ENCODE measurements around the gene DUSP1. TPM values are rescaled to one million over a fixed set of nuclear protein-coding genes. Genes with fewer than 3 reads are reported as not detected.
"Not testable (repeated sequence)": the region's sequence is repeated elsewhere in the genome, so short reads cannot be mapped to it uniquely, and the experiment has no call there.

The DUSP1 gene
- total RNA-seq, 1 donor from 2014 or later, result 40.7 TPM

GRCh38 chr5:172816925-172817562 is 46.0 kb upstream of the DUSP1 start:
- no peak for TF ChIP-seq CTCF (IDR thresholded peaks at IDR 0.05; ENCODE audit: unreplicated experiment)
- H3K9me3 Mint-ChIP-seq (ENCODE audit: low read depth), result no peaks in the 10 kb centered on the region
- peaks cover 19% of the 10 kb centered on the region for H3K27me3 Mint-ChIP-seq
- DNase-seq (ENCODE audit: low spot score, unreplicated experiment), result no peak
- no peaks in the 10 kb centered on the region for H3K4me1 Mint-ChIP-seq (ENCODE audit: low read depth)
- no peaks in the 10 kb centered on the region for H3K36me3 Mint-ChIP-seq (ENCODE audit: insufficient read depth)
- H3K27ac Mint-ChIP-seq, result peak overlapping the region; percentile 13
- no peak overlapping the region for H3K4me3 Mint-ChIP-seq (ENCODE audit: low read depth)

GRCh38 chr5:172815631-172816030 is 44.6 kb upstream of the DUSP1 start:
- no peaks in the 10 kb centered on the region for H3K9me3 Mint-ChIP-seq (ENCODE audit: low read depth)
- no peaks in the 10 kb centered on the region for H3K36me3 Mint-ChIP-seq (ENCODE audit: insufficient read depth)
- H3K27me3 Mint-ChIP-seq, result peaks cover 13% of the 10 kb centered on the region
- H3K27ac Mint-ChIP-seq, result no peak overlapping the region
- TF ChIP-seq CTCF (IDR thresholded peaks at IDR 0.05; ENCODE audit: unreplicated experiment), result no peak
- no peak for DNase-seq (ENCODE audit: low spot score, unreplicated experiment)
- H3K4me1 Mint-ChIP-seq (ENCODE audit: low read depth), result no peaks in the 10 kb centered on the region
- H3K4me3 Mint-ChIP-seq (ENCODE audit: low read depth), result no peak overlapping the region

- DNase-seq (ENCODE audit: low spot score, unreplicated experiment); H3K36me3 Mint-ChIP-seq (ENCODE audit: insufficient read depth); H3K27ac Mint-ChIP-seq; H3K4me3 Mint-ChIP-seq (ENCODE audit: low read depth); H3K4me1 Mint-ChIP-seq (ENCODE audit: low read depth); H3K27me3 Mint-ChIP-seq; H3K9me3 Mint-ChIP-seq (ENCODE audit: low read depth): not testable (repeated sequence)
Observed at GRCh38 chr5:172810996-172811395, 40.0 kb upstream of the DUSP1 start.

GRCh38 chr5:172809774-172810173 is 38.8 kb upstream of the DUSP1 start:
- peaks cover 8% of the 10 kb centered on the region for H3K9me3 Mint-ChIP-seq (ENCODE audit: low read depth)
- H3K27ac Mint-ChIP-seq, result no peak overlapping the region
- H3K4me1 Mint-ChIP-seq (ENCODE audit: low read depth), result peaks cover 7% of the 10 kb centered on the region
- H3K27me3 Mint-ChIP-seq, result peaks cover 4% of the 10 kb centered on the region
- no peak overlapping the region for H3K4me3 Mint-ChIP-seq (ENCODE audit: low read depth)
- no peaks in the 10 kb centered on the region for H3K36me3 Mint-ChIP-seq (ENCODE audit: insufficient read depth)
- no peak for TF ChIP-seq CTCF (IDR thresholded peaks at IDR 0.05; ENCODE audit: unreplicated experiment)
- no peak for DNase-seq (ENCODE audit: low spot score, unreplicated experiment)

GRCh38 chr5:172807766-172808311 is 36.8 kb upstream of the DUSP1 start:
- Mint-ChIP-seq H3K4me3 (ENCODE audit: low read depth) (no peak overlapping the region), H3K4me1 (ENCODE audit: low read depth) (peaks cover 7% of the 10 kb centered on the region), H3K9me3 (ENCODE audit: low read depth) (peaks cover 8% of the 10 kb centered on the region), H3K36me3 (ENCODE audit: insufficient read depth) (no peaks in the 10 kb centered on the region), H3K27ac (peak overlapping the region; percentile 90), H3K27me3 (peaks cover 6% of the 10 kb centered on the region)
- TF ChIP-seq CTCF (IDR thresholded peaks at IDR 0.05; ENCODE audit: unreplicated experiment), result no peak
- no peak for DNase-seq (ENCODE audit: low spot score, unreplicated experiment)
